Gastroesophageal sphincter (tissue), 3 donors: ENCODE results near the gene PPA1.

Source experiments
- CTCF ChIP-seq, 4 experiments: fragments of 200-600 bp in 2 of 4; fragments of 450-650 bp in 2 of 4; sonication (generic) in 1 of 4; IDR thresholded peaks; one replicate each; pipeline ENCODE4 v1.5.1; 2017 to 2019; ENCODE audit warnings: antibody characterized with exemption in 4 of 4, mild to moderate bottlenecking in 2 of 4, moderate library complexity in 2 of 4
- EP300 ChIP-seq: sonication (generic); formaldehyde crosslinking; IDR thresholded peaks from one replicate; pipeline ENCODE4 v1.6.1; 2017; ENCODE audit warnings: antibody characterized with exemption, mild to moderate bottlenecking
- POLR2A ChIP-seq, 2 donors: fragments of 450-650 bp; IDR thresholded peaks; one replicate each; pipeline ENCODE4 v1.6.1; 2017; ENCODE audit warnings: antibody characterized with exemption in 2 of 2, mild to moderate bottlenecking in 2 of 2, moderate library complexity in 1 of 2
- POLR2AphosphoS5 ChIP-seq: sonication (generic); formaldehyde crosslinking; IDR thresholded peaks from one replicate; pipeline ENCODE4 v1.6.1; 2017; ENCODE audit warnings: antibody characterized with exemption

DNA sequence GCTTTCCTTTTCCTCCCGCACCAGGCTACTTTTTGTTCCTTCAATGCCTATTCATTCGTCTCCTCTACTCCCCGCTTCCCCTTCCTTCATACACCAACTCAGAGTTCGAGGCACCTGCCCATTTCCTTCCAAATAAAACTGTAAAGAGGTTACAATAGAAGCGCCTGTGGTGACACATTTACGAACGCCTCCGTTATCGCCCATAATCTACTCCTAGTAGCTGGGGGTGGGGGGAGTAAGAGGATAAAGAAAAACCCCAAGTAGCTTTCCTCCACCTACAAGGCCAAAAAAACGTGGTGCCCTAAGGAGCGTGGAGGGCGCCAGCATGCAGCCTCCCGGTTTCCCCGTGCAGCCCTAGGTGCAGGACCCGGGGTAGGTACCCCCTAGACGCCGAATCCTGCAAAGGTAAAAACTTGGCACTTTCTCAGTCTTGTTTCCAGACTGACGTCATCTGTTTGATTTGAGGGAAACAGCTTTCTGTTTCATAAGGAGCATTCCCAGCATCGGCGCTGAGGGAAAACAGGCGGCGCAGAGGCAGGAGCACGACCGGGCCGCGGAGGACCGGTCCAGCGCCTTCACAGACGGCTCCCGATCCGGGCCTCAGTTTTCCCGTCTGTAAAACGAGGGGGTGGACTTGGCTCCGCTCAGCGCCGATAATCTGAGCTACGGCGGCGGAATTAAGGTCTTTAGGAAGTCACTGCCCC lies 922 bp downstream of the PPA1 start:
- TF ChIP-seq CTCF (IDR thresholded peaks at IDR 0.05) (no peak), POLR2AphosphoS5 (peak; percentile 88), EP300 (no peak), POLR2A (IDR thresholded peaks at IDR 0.05) (peak; percentile 14 to 32)
